Measurements from ENCODE around the gene SNCB.

The SNCB gene

GRCh38 chr5:176638437-176638836 is 8.1 kb upstream of the SNCB start:
- no peak overlapping the region for H3K4me3 ChIP-seq (replicated peaks; ENCODE audit: low read depth, low read length)
- DNase-seq (ENCODE audit: low read depth) = no peak
- TF ChIP-seq CTCF (IDR thresholded peaks at IDR 0.05; ENCODE audit: low read length, missing control alignments) = no peak

GRCh38 chr5:176637556-176637955 is 7.2 kb upstream of the SNCB start:
- DNase-seq (ENCODE audit: low read depth) = no peak
- TF ChIP-seq CTCF (IDR thresholded peaks at IDR 0.05; ENCODE audit: low read length, missing control alignments) = no peak
- no peak overlapping the region for H3K4me3 ChIP-seq (replicated peaks; ENCODE audit: low read depth, low read length)

- H3K4me3 ChIP-seq (replicated peaks; ENCODE audit: low read depth, low read length) = no peak overlapping the region
- TF ChIP-seq CTCF (IDR thresholded peaks at IDR 0.05; ENCODE audit: low read length, missing control alignments) = no peak
- DNase-seq (ENCODE audit: low read depth) = peak; percentile 29
Observed at GRCh38 chr5:176636426-176636825, 6.1 kb upstream of the SNCB start.

GRCh38 chr5:176633598-176633997 is 3.3 kb upstream of the SNCB start:
- DNase-seq (ENCODE audit: low read depth) = no peak
- H3K4me3 ChIP-seq (replicated peaks; ENCODE audit: low read depth, low read length) = no peak overlapping the region
- TF ChIP-seq CTCF (IDR thresholded peaks at IDR 0.05; ENCODE audit: low read length, missing control alignments) = no peak

- no peak for DNase-seq (ENCODE audit: low read depth)
- TF ChIP-seq CTCF (IDR thresholded peaks at IDR 0.05; ENCODE audit: low read length, missing control alignments) = no peak
- no peak overlapping the region for H3K4me3 ChIP-seq (replicated peaks; ENCODE audit: low read depth, low read length)
Observed at GRCh38 chr5:176632745-176633144, 2.4 kb upstream of the SNCB start.

GRCh38 chr5:176631383-176632200 is 1.3 kb upstream of the SNCB start:
- no peak for DNase-seq (ENCODE audit: low read depth)
- H3K4me3 ChIP-seq (replicated peaks; ENCODE audit: low read depth, low read length) = no peak overlapping the region
- no peak for TF ChIP-seq CTCF (IDR thresholded peaks at IDR 0.05; ENCODE audit: low read length, missing control alignments)

- no peak for TF ChIP-seq CTCF (IDR thresholded peaks at IDR 0.05; ENCODE audit: low read length, missing control alignments)
- peak overlapping the region; percentile 47 for H3K4me3 ChIP-seq (replicated peaks; ENCODE audit: low read depth, low read length)
- no peak for DNase-seq (ENCODE audit: low read depth)
Observed at GRCh38 chr5:176630681-176631222, 418 bp upstream of the SNCB start.

All from fibroblast of pulmonary artery (primary cell).